GM10266 (cell line): ENCODE results near the gene CYP11A1.

Source experiments
- DNase-seq: peaks from one replicate; pipeline ENCODE4 v3.0.0; 2012; ENCODE audit errors: extremely low spot score
- CTCF ChIP-seq: IDR thresholded peaks from 2 replicates; pipeline ENCODE4 v1.5.1; 2012; ENCODE audit warnings: mild to moderate bottlenecking, low read depth; ENCODE audit not compliant: control insufficient read depth, insufficient read depth; ENCODE audit errors: missing control alignments

The CYP11A1 gene

GRCh38 chr15:74383695-74384565 lies 16.5 kb upstream of the CYP11A1 start:
- DNase-seq: peak; percentile 86
- TF ChIP-seq CTCF: peak; percentile 50

GRCh38 chr15:74383286-74383685 lies 15.8 kb upstream of the CYP11A1 start:
- no peak for TF ChIP-seq CTCF
- DNase-seq: no peak

- peak; percentile 95 for TF ChIP-seq CTCF
- peak; percentile 74 for DNase-seq
These were observed 14.8 kb upstream of the CYP11A1 start for GRCh38 chr15:74382004-74382816.

- no peak for DNase-seq
- no peak for TF ChIP-seq CTCF
These were observed 14.0 kb upstream of the CYP11A1 start for GRCh38 chr15:74381481-74381880.

GRCh38 chr15:74381190-74381453 lies 13.7 kb upstream of the CYP11A1 start:
- no peak for DNase-seq
- TF ChIP-seq CTCF: no peak

GRCh38 chr15:74380361-74381189 lies 13.1 kb upstream of the CYP11A1 start:
- DNase-seq: no peak
- no peak for TF ChIP-seq CTCF

GRCh38 chr15:74378848-74379247 lies 11.4 kb upstream of the CYP11A1 start:
- DNase-seq: no peak
- TF ChIP-seq CTCF: no peak
